Loucy (cell line): ENCODE data around the gene GALNT7.

Experiments
- CTCF ChIP-seq: fragments of 200-600 bp; sonication (generic); conservative IDR thresholded peaks from 2 replicates; pipeline ENCODE4 v1.5.1; 2014; ENCODE audit warnings: mild to moderate bottlenecking, antibody characterized with exemption, low read length
- EZH2phosphoT487 ChIP-seq: fragments of 200-600 bp; IDR thresholded peaks from 2 replicates; pipeline ENCODE4 v1.6.1; 2018; ENCODE audit warnings: antibody characterized with exemption, mild to moderate bottlenecking, moderate library complexity, borderline replicate concordance

- TF ChIP-seq CTCF (no peak), EZH2phosphoT487 (no peak)
These were observed 16.5 kb upstream of the GALNT7 start for GRCh38 chr4:173152104-173152503.
